Caco-2 (cell line): ENCODE data around the gene AHDC1. TPM values are rescaled to one million over a fixed set of nuclear protein-coding genes. Genes with fewer than 3 reads are reported as not detected.

Source experiments
- BruUV-seq: library from RNA; stranded (reverse); fragments of 400-500 nt; replicated peaks from 2 replicates; lab custom pipeline; 2021; lab: Mats Ljungman, UMichigan
- CTCF ChIA-PET: fragments of 300-600 bp; sonication (Branson Sonifier 250); formaldehyde crosslinking; loops from one replicate; lab custom pipeline; 2022; ENCODE audit warnings: antibody characterized with exemption; lab: Charles Lee
- POLR2A ChIA-PET: fragments of 300-600 bp; sonication (Branson Sonifier 250); formaldehyde crosslinking; loops from one replicate; lab custom pipeline; 2022; ENCODE audit warnings: antibody characterized with exemption; lab: Charles Lee
- DNase-seq, 2 experiments: peaks; one replicate each; pipeline versions ENCODE4 v3.0.0 to v3.0.0-alpha.2; 2020 to 2022
- H3K27me3 ChIP-seq: replicated peaks from 2 replicates; pipeline ENCODE4 v1.6.0; 2011; ENCODE audit warnings: low read length; ENCODE audit not compliant: control insufficient read depth, insufficient read depth
- H3K36me3 ChIP-seq: 2 replicates; pipeline ENCODE4 v1.5.1; 2011; ENCODE audit warnings: low read length; ENCODE audit not compliant: control insufficient read depth, insufficient read depth
- H3K4me1 ChIP-seq: fragments of 250-450 bp; sonication (Bioruptor Pico); 2 replicates; pipeline ENCODE4 v1.5.1; 2020; ENCODE audit warnings: mild to moderate bottlenecking
- H3K4me3 ChIP-seq: 2 replicates; pipeline ENCODE4 v1.5.1; 2011; ENCODE audit warnings: low read depth, mild to moderate bottlenecking, control low read depth, low read length
- H3K9me3 ChIP-seq: fragments of 250-450 bp; sonication (Bioruptor Pico); 2 replicates; pipeline ENCODE4 v1.5.1; 2020; ENCODE audit warnings: mild to moderate bottlenecking, moderate library complexity
- H3K27ac Mint-ChIP-seq: one replicate; pipeline ENCODE4 v1.8.0; 2022; ENCODE audit warnings: mixed read lengths; ENCODE audit not compliant: unreplicated experiment
- H3K27me3 Mint-ChIP-seq: one replicate; pipeline ENCODE4 v1.8.0; 2022; ENCODE audit warnings: mixed read lengths; ENCODE audit not compliant: insufficient read depth, unreplicated experiment
- H3K36me3 Mint-ChIP-seq: one replicate; pipeline ENCODE4 v1.8.0; 2022; ENCODE audit warnings: mild to moderate bottlenecking, mixed read lengths; ENCODE audit not compliant: insufficient read depth, unreplicated experiment
- H3K4me1 Mint-ChIP-seq: one replicate; pipeline ENCODE4 v1.8.0; 2022; ENCODE audit warnings: low read depth, mixed read lengths; ENCODE audit not compliant: unreplicated experiment
- H3K4me3 Mint-ChIP-seq: one replicate; pipeline ENCODE4 v1.8.0; 2022; ENCODE audit warnings: mild to moderate bottlenecking, moderate library complexity, mixed read lengths; ENCODE audit not compliant: unreplicated experiment
- H3K9me3 Mint-ChIP-seq: one replicate; pipeline ENCODE4 v1.8.0; 2022; ENCODE audit warnings: mixed read lengths; ENCODE audit not compliant: unreplicated experiment
- intact Hi-C: fragments of 100-400 bp; cut with micrococcal nuclease; formaldehyde crosslinking; loops from one replicate; pipeline ENCODE4 v1.10.0; 2022; ENCODE audit not compliant: unreplicated experiment
- total RNA-seq: library from RNA; stranded (reverse); gene quantifications from 2 replicates; pipeline ENCODE4 v1.2.3, GENCODE V29; 2022
- TF ChIP-seq, protein P1 (sequence below), 2 experiments: fragments of 200-600 bp in 1 of 2; IDR thresholded peaks; 1 replicate in 1 of 2; 2 replicates in 1 of 2; pipeline versions ENCODE4 v1.5.1 to v1.8.0; 2011 to 2022; ENCODE audit warnings: antibody characterized with exemption in 1 of 2, control low read depth in 1 of 2, inconsistent platforms in 1 of 2, low read depth in 1 of 2, low read length in 1 of 2, mild to moderate bottlenecking in 1 of 2, moderate library complexity in 1 of 2; ENCODE audit not compliant: insufficient read depth in 1 of 2, severe bottlenecking in 1 of 2, unreplicated experiment in 1 of 2

AHDC1 gene
- total RNA-seq, 1 experiment from 2014 or later, result 17.0 TPM

DNA sequence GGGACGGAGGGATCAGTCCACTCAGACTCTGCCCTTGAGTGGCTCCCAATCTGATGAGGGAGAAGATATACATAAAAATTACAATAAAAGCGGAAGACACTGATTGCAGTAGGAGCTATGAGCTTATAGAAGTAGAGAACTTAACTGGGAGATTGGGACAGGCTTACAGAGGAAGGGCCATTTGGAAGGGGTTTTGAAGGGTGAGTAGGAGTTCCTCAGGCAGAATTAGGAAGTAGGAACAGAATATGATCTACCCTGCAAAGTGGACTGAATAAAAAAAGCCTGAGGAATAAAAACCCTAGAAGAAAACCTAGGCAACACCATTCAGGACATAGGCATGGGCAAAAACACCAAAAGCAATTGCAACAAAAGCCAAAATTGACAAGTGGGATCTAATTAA, 104.8 kb downstream of the AHDC1 start:
- intact Hi-C loops, result loop anchor here (10.0 kb wide), 1 partner anchor 106 kb away; the partner anchor contains the start of gene AHDC1

DNA sequence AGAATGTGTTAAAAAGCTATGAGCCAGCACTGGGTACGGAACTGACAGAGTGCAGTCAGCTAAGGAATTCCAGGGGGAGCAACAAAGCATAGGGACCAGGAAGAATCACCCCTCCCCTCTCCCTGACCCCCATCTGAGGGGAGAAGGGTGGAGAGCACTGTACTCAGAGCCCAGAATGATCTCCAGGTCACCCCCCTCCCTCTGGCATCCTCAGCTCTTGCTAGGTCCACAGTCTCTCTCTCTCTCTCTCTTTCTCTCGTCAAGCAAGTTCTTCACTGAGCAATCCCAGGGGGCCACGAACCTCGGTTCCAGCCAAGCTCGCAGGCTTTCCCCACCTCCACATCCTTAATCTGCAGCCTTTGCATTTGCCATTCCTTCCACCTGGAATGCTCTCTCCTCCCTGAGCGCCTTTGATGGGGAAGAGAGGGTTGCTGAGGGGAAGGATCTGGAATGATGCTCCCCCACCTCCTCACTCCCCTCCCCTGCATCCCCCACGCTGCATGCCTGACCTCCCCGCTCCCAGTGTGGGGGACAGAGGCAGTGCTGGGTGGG, 107.3 kb downstream of the AHDC1 start:
- H3K36me3 ChIP-seq, result no peaks in the 10 kb centered on the region
- ChIA-PET POLR2A (interaction anchor here (0.6 to 0.7 kb wide), 2 partner anchors 24 kb away, joined by 3 read pairs; no protein-coding TSS in a partner anchor), CTCF (interaction anchor here (0.6 to 1.6 kb wide), 9 partner anchors 8 to 536 kb away, joined by 3 to 9 read pairs (median 4); partner anchors contain the start of genes AHDC1 and KDF1)
- DNase-seq, result peak; percentile 68 to 70
- H3K4me1 ChIP-seq, result peaks cover 5% of the 10 kb centered on the region; the same call in 1 of the 2 replicates
- Mint-ChIP-seq H3K4me3 (peak overlapping the region; percentile 55), H3K9me3 (no peaks in the 10 kb centered on the region), H3K4me1 (peaks cover 7% of the 10 kb centered on the region), H3K27me3 (no peaks in the 10 kb centered on the region), H3K36me3 (no peaks in the 10 kb centered on the region), H3K27ac (no peak overlapping the region)
- H3K4me3 ChIP-seq, result no peak overlapping the region
- H3K27me3 ChIP-seq, result no peaks in the 10 kb centered on the region
- intact Hi-C loops, result loop anchor here (10.0 kb wide), 1 partner anchor 108 kb away; the partner anchor contains the start of gene AHDC1
- H3K9me3 ChIP-seq, result no peaks in the 10 kb centered on the region
- TF ChIP-seq, protein P1, sequence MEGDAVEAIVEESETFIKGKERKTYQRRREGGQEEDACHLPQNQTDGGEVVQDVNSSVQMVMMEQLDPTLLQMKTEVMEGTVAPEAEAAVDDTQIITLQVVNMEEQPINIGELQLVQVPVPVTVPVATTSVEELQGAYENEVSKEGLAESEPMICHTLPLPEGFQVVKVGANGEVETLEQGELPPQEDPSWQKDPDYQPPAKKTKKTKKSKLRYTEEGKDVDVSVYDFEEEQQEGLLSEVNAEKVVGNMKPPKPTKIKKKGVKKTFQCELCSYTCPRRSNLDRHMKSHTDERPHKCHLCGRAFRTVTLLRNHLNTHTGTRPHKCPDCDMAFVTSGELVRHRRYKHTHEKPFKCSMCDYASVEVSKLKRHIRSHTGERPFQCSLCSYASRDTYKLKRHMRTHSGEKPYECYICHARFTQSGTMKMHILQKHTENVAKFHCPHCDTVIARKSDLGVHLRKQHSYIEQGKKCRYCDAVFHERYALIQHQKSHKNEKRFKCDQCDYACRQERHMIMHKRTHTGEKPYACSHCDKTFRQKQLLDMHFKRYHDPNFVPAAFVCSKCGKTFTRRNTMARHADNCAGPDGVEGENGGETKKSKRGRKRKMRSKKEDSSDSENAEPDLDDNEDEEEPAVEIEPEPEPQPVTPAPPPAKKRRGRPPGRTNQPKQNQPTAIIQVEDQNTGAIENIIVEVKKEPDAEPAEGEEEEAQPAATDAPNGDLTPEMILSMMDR (IDR thresholded peaks at IDR 0.05; ENCODE audit: insufficient read depth in 1 of 2, low read depth in 1 of 2, low read length in 1 of 2, severe bottlenecking in 1 of 2, unreplicated experiment in 1 of 2), result peak; percentile 22 to 56
- BruUV-seq, result no TSS peak

More for the DNA sequence above, 104.8 kb downstream of the AHDC1 start:
- H3K4me1 ChIP-seq, result peaks cover 12% of the 10 kb centered on the region
- TF ChIP-seq, protein P1 (IDR thresholded peaks at IDR 0.05; ENCODE audit: insufficient read depth in 1 of 2, low read depth in 1 of 2, low read length in 1 of 2, severe bottlenecking in 1 of 2, unreplicated experiment in 1 of 2), result no peak
- H3K27ac Mint-ChIP-seq, result no peak overlapping the region
- H3K4me3 Mint-ChIP-seq, result no peak overlapping the region
- no peaks in the 10 kb centered on the region for H3K36me3 Mint-ChIP-seq
- H3K4me1 Mint-ChIP-seq, result peaks cover 19% of the 10 kb centered on the region
- POLR2A ChIA-PET, result no interaction called here
- no peaks in the 10 kb centered on the region for H3K36me3 ChIP-seq
- no peaks in the 10 kb centered on the region for H3K9me3 Mint-ChIP-seq
- no peaks in the 10 kb centered on the region for H3K27me3 Mint-ChIP-seq
- no peak for DNase-seq
- CTCF ChIA-PET, result interaction anchor here (0.5 kb wide), 1 partner anchor 299 kb away, joined by 5 read pairs; no protein-coding TSS in a partner anchor
- H3K27me3 ChIP-seq, result no peaks in the 10 kb centered on the region
- no TSS peak for BruUV-seq
- H3K4me3 ChIP-seq, result no peak overlapping the region
- no peaks in the 10 kb centered on the region for H3K9me3 ChIP-seq

DNA sequence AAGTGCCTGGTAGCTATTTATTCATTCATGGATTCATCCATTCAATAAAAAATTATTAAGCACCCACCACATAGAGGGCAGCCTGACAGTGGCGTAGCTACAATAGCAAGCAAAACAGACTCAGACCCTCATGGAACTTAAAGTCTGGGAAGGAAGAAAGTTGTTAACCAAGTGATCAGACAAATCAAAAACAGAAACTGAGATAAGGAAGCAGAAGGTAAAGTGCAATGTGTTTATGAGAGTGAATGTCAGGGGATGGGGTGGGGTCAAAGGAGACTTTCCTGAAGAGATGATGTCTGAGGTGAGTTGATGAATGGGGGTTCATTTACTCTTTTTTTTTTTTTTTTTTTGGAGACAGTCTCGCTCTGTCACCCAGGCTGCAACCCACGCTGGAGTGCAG, 111.1 kb downstream of the AHDC1 start:
- Mint-ChIP-seq H3K4me1 (peaks cover 12% of the 10 kb centered on the region), H3K27me3 (no peaks in the 10 kb centered on the region), H3K4me3 (no peak overlapping the region), H3K9me3 (no peaks in the 10 kb centered on the region), H3K36me3 (peaks cover 21% of the 10 kb centered on the region), H3K27ac (no peak overlapping the region)
- DNase-seq, result no peak
- TF ChIP-seq, protein P1 (IDR thresholded peaks at IDR 0.05; ENCODE audit: insufficient read depth in 1 of 2, low read depth in 1 of 2, low read length in 1 of 2, severe bottlenecking in 1 of 2, unreplicated experiment in 1 of 2), result no peak
- no peaks in the 10 kb centered on the region for H3K27me3 ChIP-seq
- no TSS peak for BruUV-seq
- intact Hi-C loops, result loop anchor here (5.0 to 10.0 kb wide), 2 partner anchors 35 to 112 kb away; partner anchors contain the start of gene AHDC1
- POLR2A ChIA-PET, result no interaction called here
- no peaks in the 10 kb centered on the region for H3K9me3 ChIP-seq
- H3K36me3 ChIP-seq, result no peaks in the 10 kb centered on the region
- peaks cover 16% of the 10 kb centered on the region for H3K4me1 ChIP-seq
- CTCF ChIA-PET, result no interaction called here
- H3K4me3 ChIP-seq, result no peak overlapping the region
